ENCODE results near the gene ADAP1.

GRCh38 chr7:877312-878232 is 76.9 kb downstream of the ADAP1 start:
- TF ChIP-seq CTCF (IDR thresholded peaks at IDR 0.05) (no peak), POLR2A (IDR thresholded peaks at IDR 0.05) (no peak)
